HUES64 (cell line): ENCODE measurements around the gene PPA2.
"Not testable (repeated sequence)": the region's sequence is repeated elsewhere in the genome, so short reads cannot be mapped to it uniquely, and the experiment has no call there.

Experiments used
- H3K27ac ChIP-seq: 2 replicates; pipeline ENCODE4 v1.7.0; 2013; ENCODE audit warnings: low read depth, low read length, inconsistent platforms
- H3K27me3 ChIP-seq: 2 replicates; pipeline ENCODE4 v1.6.1; 2013; ENCODE audit warnings: mild to moderate bottlenecking, low read length; ENCODE audit not compliant: insufficient read depth
- H3K36me3 ChIP-seq: 2 replicates; pipeline ENCODE4 v1.6.1; 2013; ENCODE audit warnings: mild to moderate bottlenecking, low read length; ENCODE audit not compliant: insufficient read depth
- H3K4me1 ChIP-seq: 2 replicates; pipeline ENCODE4 v1.6.1; 2013; ENCODE audit warnings: mild to moderate bottlenecking, low read length, moderate library complexity; ENCODE audit not compliant: insufficient read depth
- H3K4me3 ChIP-seq: 2 replicates; pipeline ENCODE4 v1.5.1; 2013; ENCODE audit warnings: mild to moderate bottlenecking, low read length, moderate library complexity
- H3K9ac ChIP-seq: 2 replicates; pipeline ENCODE4 v1.6.1; 2013; ENCODE audit warnings: mild to moderate bottlenecking, low read depth, low read length
- H3K9me3 ChIP-seq: 2 replicates; pipeline ENCODE4 v1.6.1; 2013; ENCODE audit warnings: low read depth, low read length; ENCODE audit not compliant: insufficient read depth
- WGBS: fragments of 150-250, 120-280 bp; methylation state at CpG from one replicate; pipeline ENCODE4 v1.1.7; 2013; ENCODE audit warnings: missing lambda C conversion rate; 5-methylcytosine and 5-hydroxymethylcytosine counted together

Gene PPA2

DNA sequence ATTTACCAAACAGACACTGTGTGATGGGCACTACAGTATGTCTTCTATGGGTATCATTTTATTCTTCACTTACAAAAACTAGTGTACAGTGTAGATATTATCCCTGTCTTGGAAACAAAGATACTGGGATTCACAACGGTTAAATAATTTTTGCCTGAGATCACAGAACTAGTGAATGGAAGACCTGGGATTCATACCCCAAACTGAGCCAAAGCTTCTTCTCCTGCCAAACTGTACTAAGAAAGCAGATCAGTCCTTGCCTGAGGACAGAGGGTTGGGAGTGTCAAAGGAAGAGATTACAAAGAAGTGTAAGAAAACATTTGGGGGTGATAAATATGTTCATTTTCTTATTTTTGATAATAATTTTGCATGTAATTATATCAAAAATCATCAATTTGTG is 43.1 kb downstream of the PPA2 start:
- H3K4me1 ChIP-seq, result no peaks in the 10 kb centered on the region
- no peak overlapping the region for H3K27ac ChIP-seq
- no peak overlapping the region for H3K4me3 ChIP-seq
- peaks cover 6% of the 10 kb centered on the region; the same call in 1 of the 2 replicates for H3K9me3 ChIP-seq
- H3K9ac ChIP-seq, result no peak overlapping the region
- peaks cover 36% of the 10 kb centered on the region; the same call in 1 of the 2 replicates for H3K36me3 ChIP-seq
- no peaks in the 10 kb centered on the region for H3K27me3 ChIP-seq
- 0% methylated on average over 1 of the region's 1 CpG for WGBS

GRCh38 chr4:105426187-105426897 is 47.5 kb downstream of the PPA2 start:
- Histone ChIP-seq H3K9ac (no peak overlapping the region), H3K36me3 (peaks cover 37% of the 10 kb centered on the region), H3K9me3 (peaks cover 6% of the 10 kb centered on the region; the same call in 1 of the 2 replicates), H3K27me3 (no peaks in the 10 kb centered on the region), H3K4me3 (no peak overlapping the region), H3K27ac (no peak overlapping the region), H3K4me1 (no peaks in the 10 kb centered on the region)
- WGBS, result 87% methylated on average over 12 of the region's 12 CpGs

DNA sequence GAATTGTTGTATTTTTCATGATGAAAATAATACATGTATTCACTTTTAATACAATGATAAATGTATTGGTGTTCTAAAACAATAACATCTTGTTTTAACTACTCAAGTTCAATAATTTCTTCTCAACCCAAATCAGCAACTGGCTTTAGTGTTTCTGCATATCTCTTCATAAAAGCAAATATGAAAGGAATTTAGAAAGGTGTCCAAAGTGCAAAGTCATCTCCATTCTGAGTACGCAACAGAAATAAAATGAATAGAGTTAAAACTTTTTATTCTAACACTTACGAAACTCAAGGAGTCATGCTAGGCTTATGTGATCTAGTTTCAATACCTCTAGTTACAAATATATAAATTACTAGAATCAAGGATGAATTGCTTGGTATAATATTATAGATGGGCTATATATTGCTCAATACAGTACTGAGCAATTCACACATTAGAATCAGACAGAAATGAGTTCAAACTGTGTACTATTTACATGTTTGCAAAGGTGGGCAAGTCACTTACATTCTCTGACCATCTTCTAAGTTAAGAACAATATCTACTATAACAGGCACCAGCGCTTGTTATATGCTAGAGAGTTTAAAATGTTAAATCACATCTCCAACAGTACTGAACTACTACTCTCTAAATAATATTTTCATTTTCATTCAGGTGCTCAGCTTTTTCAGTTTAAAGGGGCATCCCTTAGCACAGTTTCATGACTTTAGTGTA is 51.5 kb downstream of the PPA2 start:
- H3K36me3 ChIP-seq, result peaks cover 54% of the 10 kb centered on the region

DNA sequence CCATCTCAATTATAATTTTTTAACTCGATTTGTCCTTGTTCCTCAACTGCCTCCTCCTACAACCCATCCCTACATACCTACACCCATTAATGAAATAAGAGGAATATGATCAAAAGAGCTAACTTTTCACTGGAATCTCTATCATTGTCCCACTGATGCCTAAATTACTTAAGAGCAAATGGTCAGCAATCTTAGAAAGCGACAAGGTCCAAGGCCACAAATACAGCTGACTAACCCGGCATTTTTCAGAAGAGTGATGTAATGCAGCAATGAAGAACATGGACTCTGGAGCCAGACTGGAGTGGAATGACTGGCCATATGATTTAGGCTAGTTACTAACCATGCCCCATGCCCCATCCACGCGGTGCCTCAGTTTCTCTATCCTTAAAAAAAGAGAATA is 56.2 kb downstream of the PPA2 start:
- H3K27me3 ChIP-seq, result no peaks in the 10 kb centered on the region
- H3K4me1 ChIP-seq, result no peaks in the 10 kb centered on the region
- no peak overlapping the region for H3K9ac ChIP-seq
- 98% methylated on average over 5 of the region's 5 CpGs for WGBS
- H3K36me3 ChIP-seq, result peaks cover 32% of the 10 kb centered on the region
- no peak overlapping the region for H3K4me3 ChIP-seq
- H3K27ac ChIP-seq, result no peak overlapping the region
- H3K9me3 ChIP-seq, result no peaks in the 10 kb centered on the region

More for the DNA sequence above, 51.5 kb downstream of the PPA2 start:
- Histone ChIP-seq H3K27me3 (no peaks in the 10 kb centered on the region), H3K4me3 (no peak overlapping the region), H3K4me1 (no peaks in the 10 kb centered on the region), H3K9ac (no peak overlapping the region), H3K9me3 (peaks cover 6% of the 10 kb centered on the region; the same call in 1 of the 2 replicates), H3K27ac (no peak overlapping the region)
- WGBS, result 100% methylated on average over 1 of the region's 3 CpGs

DNA sequence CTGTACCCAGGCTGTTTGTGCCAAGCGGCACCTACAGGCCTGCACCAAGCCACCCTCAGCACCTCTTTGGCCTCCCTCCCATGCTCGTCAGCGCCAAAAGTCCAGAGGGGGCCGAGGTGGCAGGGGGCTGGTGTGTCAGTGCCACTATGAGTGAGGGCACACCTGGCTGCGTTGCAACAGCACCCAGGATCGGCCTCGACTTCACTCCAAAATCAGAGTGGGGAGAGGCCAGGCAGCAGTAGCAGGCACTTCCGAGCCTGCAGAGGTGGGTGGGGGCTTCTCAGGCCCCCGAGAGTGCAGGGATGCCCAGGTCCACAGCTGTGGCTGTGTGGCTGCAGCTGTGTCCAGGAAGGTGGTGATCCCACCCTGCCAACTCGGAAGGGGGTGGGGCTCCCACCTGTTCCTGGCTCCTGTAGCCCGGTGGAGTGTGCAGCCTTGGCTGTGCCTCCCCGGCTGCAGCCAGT is 58.5 kb downstream of the PPA2 start:
- Histone ChIP-seq H3K4me3 (no peak overlapping the region), H3K9me3 (no peaks in the 10 kb centered on the region), H3K36me3 (peaks cover 13% of the 10 kb centered on the region; the same call in 1 of the 2 replicates), H3K4me1 (no peaks in the 10 kb centered on the region), H3K27me3 (no peaks in the 10 kb centered on the region), H3K27ac (no peak overlapping the region), H3K9ac (no peak overlapping the region)
- 97% methylated on average over 12 of the region's 12 CpGs for WGBS

DNA sequence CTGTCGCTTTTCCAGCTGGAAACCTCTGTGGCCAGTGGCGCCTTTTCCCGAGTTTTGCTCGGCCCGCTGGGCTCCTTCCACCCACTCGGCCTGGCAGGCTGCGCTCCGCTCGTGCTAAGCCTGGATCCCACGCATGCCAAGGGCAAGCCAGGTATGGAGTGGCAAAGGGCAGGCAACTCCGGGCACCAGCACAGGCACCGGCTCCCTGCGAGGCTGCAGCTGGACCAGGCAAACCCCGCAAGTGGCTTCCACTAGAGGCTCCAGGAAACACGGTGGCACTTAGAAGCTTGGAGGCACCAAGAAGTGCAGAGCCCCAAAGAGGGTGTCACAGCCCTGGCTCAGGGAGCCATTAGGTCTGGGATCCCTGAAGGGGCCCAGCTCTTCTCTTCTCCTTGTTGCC is 59.5 kb downstream of the PPA2 start:
- no peaks in the 10 kb centered on the region for H3K27me3 ChIP-seq

DNA sequence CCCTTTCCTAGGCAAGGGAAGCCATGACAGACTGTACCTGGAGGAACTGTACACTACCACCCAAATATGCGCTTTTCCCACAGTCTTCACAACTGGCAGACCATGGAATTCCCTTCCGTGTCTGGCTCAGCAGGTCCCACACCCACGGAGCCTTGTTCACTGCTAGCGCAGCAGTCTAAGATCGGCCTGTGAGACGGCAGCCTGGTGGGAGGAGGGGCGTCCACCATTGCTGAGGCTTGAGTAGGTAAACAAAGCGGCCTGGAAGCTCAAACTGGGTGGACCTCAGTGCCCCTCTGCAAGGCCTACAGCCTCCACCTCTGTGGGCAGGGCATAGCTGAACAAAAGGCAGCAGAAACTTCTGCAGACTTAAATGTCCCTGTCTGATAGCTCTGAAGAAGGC is 64.7 kb downstream of the PPA2 start:
- peaks cover 13% of the 10 kb centered on the region; the same call in 1 of the 2 replicates for H3K36me3 ChIP-seq
- H3K9me3 ChIP-seq, H3K27ac ChIP-seq, H3K4me3 ChIP-seq, H3K9ac ChIP-seq, H3K27me3 ChIP-seq, H3K4me1 ChIP-seq: not testable (repeated sequence)
- WGBS, result 95% methylated on average over 8 of the region's 8 CpGs

More for the DNA sequence above, 59.5 kb downstream of the PPA2 start:
- Histone ChIP-seq H3K4me3 (no peak overlapping the region), H3K36me3 (peaks cover 6% of the 10 kb centered on the region; the same call in 1 of the 2 replicates), H3K27ac (no peak overlapping the region), H3K4me1 (no peaks in the 10 kb centered on the region), H3K9me3 (no peaks in the 10 kb centered on the region), H3K9ac (no peak overlapping the region)
- 88% methylated on average over 15 of the region's 15 CpGs for WGBS

GRCh38 chr4:105400901-105401677 is 72.8 kb downstream of the PPA2 start:
- no peaks in the 10 kb centered on the region for H3K27me3 ChIP-seq
- H3K36me3 ChIP-seq, result peaks cover 14% of the 10 kb centered on the region; the same call in 1 of the 2 replicates
- no peak overlapping the region for H3K27ac ChIP-seq
- no peak overlapping the region for H3K9ac ChIP-seq
- H3K4me1 ChIP-seq, result peaks cover 15% of the 10 kb centered on the region
- peaks cover 6% of the 10 kb centered on the region; the same call in 1 of the 2 replicates for H3K9me3 ChIP-seq
- no CpG with 5 or more reads among the region's 1 CpG for WGBS
- H3K4me3 ChIP-seq, result no peak overlapping the region

- H3K9me3 ChIP-seq, result peaks cover 4% of the 10 kb centered on the region; the same call in 1 of the 2 replicates
- 86% methylated on average over 2 of the region's 2 CpGs for WGBS
- peaks cover 15% of the 10 kb centered on the region for H3K4me1 ChIP-seq
- no peak overlapping the region for H3K4me3 ChIP-seq
- peaks cover 8% of the 10 kb centered on the region; the same call in 1 of the 2 replicates for H3K36me3 ChIP-seq
- no peak overlapping the region for H3K9ac ChIP-seq
- H3K27me3 ChIP-seq, result no peaks in the 10 kb centered on the region
- H3K27ac ChIP-seq, result no peak overlapping the region
Observed at GRCh38 chr4:105399532-105400161, 74.2 kb downstream of the PPA2 start.

DNA sequence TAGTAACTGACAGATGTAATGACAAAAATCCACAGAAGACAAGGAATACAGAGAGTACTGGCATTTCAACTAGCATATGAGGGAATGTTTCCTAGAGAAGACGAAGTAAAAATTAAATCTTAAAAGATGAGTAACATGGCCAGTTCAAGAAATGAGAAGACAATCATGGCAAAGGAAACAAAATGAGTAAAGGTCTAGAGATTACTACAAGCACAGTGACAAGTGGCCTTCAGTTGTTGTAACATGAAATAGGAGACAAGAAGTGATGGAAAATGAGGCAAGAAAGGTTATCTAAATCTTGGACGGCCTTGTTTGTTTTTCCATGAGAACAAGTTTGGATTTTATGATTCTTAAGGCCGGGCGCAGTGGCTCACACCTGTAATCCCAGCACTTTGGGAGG is 81.0 kb downstream of the PPA2 start:
- Histone ChIP-seq H3K36me3 (peaks cover 17% of the 10 kb centered on the region; the same call in 1 of the 2 replicates), H3K9ac (no peak overlapping the region), H3K27me3 (no peaks in the 10 kb centered on the region), H3K4me1 (no peaks in the 10 kb centered on the region), H3K4me3 (no peak overlapping the region), H3K27ac (no peak overlapping the region), H3K9me3 (no peaks in the 10 kb centered on the region)
- 87% methylated on average over 4 of the region's 4 CpGs for WGBS
